GM23338 (cell line): ENCODE data around the gene NOD1.

ENCODE experiments used
- CREB1 ChIP-seq: fragments of 250-450 bp; sonication (Bioruptor Pico); IDR thresholded peaks from 2 replicates; pipeline ENCODE4 v1.5.0; 2020; ENCODE audit warnings: low read depth, mild to moderate bottlenecking, moderate library complexity
- EZH2phosphoT487 ChIP-seq: fragments of 200-600 bp; sonication (generic); IDR thresholded peaks from one replicate; pipeline ENCODE4 v1.8.1; 2018; ENCODE audit warnings: antibody characterized with exemption; ENCODE audit not compliant: unreplicated experiment
- JUNB ChIP-seq: IDR thresholded peaks from one replicate; pipeline ENCODE4 v1.6.1; 2016; ENCODE audit warnings: antibody characterized with exemption; ENCODE audit not compliant: unreplicated experiment
- POLR2AphosphoS5 ChIP-seq: IDR thresholded peaks from 2 replicates; pipeline ENCODE4 v1.6.1; 2016; ENCODE audit warnings: antibody characterized with exemption, low read depth
- TF ChIP-seq, protein P1 (sequence below), 2 experiments: fragments of 200-600 bp in 1 of 2; sonication (generic) in 1 of 2; conservative IDR thresholded peaks; 2 replicates each; pipeline versions ENCODE4 v1.5.1 to v1.6.1; 2016 to 2017; ENCODE audit warnings: antibody characterized with exemption in 2 of 2, low read depth in 2 of 2, mild to moderate bottlenecking in 2 of 2, moderate library complexity in 1 of 2
- TF ChIP-seq, protein P2 (sequence below): IDR thresholded peaks from one replicate; pipeline ENCODE4 v1.6.1; 2018; ENCODE audit warnings: antibody characterized with exemption; ENCODE audit not compliant: unreplicated experiment

DNA sequence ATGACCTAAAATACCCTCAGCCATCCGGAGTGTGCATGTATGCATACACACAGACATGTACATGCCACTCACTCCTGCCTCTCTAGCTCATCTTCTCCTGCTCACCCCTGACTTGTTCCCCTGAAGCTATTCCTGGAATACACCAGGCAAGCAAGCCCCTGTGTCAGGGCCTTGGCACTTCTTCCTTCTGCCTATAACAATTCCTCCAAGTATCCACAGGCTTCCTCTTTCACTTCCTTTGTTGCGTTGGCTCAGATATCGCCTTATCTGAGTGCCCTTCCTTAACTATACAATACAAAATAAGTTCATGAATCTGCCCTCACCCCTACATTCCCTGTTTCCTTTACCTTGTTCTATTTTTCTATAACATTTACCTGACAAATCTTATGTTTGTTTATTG lies 88.8 kb downstream of the NOD1 start:
- TF ChIP-seq, protein P1, sequence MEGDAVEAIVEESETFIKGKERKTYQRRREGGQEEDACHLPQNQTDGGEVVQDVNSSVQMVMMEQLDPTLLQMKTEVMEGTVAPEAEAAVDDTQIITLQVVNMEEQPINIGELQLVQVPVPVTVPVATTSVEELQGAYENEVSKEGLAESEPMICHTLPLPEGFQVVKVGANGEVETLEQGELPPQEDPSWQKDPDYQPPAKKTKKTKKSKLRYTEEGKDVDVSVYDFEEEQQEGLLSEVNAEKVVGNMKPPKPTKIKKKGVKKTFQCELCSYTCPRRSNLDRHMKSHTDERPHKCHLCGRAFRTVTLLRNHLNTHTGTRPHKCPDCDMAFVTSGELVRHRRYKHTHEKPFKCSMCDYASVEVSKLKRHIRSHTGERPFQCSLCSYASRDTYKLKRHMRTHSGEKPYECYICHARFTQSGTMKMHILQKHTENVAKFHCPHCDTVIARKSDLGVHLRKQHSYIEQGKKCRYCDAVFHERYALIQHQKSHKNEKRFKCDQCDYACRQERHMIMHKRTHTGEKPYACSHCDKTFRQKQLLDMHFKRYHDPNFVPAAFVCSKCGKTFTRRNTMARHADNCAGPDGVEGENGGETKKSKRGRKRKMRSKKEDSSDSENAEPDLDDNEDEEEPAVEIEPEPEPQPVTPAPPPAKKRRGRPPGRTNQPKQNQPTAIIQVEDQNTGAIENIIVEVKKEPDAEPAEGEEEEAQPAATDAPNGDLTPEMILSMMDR (conservative IDR thresholded peaks at IDR 0.05; ENCODE audit: low read depth in 2 of 2) = no peak
- TF ChIP-seq JUNB = no peak
- no peak for TF ChIP-seq POLR2AphosphoS5
- TF ChIP-seq, protein P2, sequence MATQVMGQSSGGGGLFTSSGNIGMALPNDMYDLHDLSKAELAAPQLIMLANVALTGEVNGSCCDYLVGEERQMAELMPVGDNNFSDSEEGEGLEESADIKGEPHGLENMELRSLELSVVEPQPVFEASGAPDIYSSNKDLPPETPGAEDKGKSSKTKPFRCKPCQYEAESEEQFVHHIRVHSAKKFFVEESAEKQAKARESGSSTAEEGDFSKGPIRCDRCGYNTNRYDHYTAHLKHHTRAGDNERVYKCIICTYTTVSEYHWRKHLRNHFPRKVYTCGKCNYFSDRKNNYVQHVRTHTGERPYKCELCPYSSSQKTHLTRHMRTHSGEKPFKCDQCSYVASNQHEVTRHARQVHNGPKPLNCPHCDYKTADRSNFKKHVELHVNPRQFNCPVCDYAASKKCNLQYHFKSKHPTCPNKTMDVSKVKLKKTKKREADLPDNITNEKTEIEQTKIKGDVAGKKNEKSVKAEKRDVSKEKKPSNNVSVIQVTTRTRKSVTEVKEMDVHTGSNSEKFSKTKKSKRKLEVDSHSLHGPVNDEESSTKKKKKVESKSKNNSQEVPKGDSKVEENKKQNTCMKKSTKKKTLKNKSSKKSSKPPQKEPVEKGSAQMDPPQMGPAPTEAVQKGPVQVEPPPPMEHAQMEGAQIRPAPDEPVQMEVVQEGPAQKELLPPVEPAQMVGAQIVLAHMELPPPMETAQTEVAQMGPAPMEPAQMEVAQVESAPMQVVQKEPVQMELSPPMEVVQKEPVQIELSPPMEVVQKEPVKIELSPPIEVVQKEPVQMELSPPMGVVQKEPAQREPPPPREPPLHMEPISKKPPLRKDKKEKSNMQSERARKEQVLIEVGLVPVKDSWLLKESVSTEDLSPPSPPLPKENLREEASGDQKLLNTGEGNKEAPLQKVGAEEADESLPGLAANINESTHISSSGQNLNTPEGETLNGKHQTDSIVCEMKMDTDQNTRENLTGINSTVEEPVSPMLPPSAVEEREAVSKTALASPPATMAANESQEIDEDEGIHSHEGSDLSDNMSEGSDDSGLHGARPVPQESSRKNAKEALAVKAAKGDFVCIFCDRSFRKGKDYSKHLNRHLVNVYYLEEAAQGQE = no peak
- no peak for TF ChIP-seq CREB1 (CRISPR knock-in tag)
- no peak for TF ChIP-seq EZH2phosphoT487
